BJ (cell line): ENCODE measurements around the gene ZBTB24. TPM values are rescaled to one million over a fixed set of nuclear protein-coding genes. Genes with fewer than 3 reads are reported as not detected.
A peak's percentile ranks its signal among the peaks of the same experiment; 100 is the strongest.

Experiments
- CTCF ChIA-PET: fragments of 350-600 bp; formaldehyde crosslinking; extraction: SDS; loops from one replicate; lab custom pipeline; 2021; ENCODE audit warnings: antibody characterized with exemption, inconsistent platforms; lab: Yijun Ruan, JAX
- POLR2A ChIA-PET: fragments of 300-600 bp; sonication (Branson Sonifier 250); formaldehyde crosslinking; extraction: SDS; loops from one replicate; lab custom pipeline; 2021; ENCODE audit warnings: antibody characterized with exemption; lab: Charles Lee
- DNase-seq: peaks from one replicate; pipeline ENCODE4 v3.0.0-alpha.2; 2011; ENCODE audit warnings: low read depth
- H3K27me3 ChIP-seq: 2 replicates; pipeline ENCODE4 v1.6.0; 2011; ENCODE audit warnings: low read length; ENCODE audit not compliant: control insufficient read depth, insufficient read depth
- H3K36me3 ChIP-seq: 2 replicates; pipeline ENCODE4 v1.5.1; 2011; ENCODE audit warnings: low read length; ENCODE audit not compliant: control insufficient read depth, insufficient read depth
- H3K4me3 ChIP-seq: 2 replicates; pipeline ENCODE4 v1.5.1; 2011; ENCODE audit warnings: low read depth, mild to moderate bottlenecking, control low read depth, low read length
- polyA plus RNA-seq: library from polyadenylated mRNA; depleted of rRNA; stranded (reverse); fragments of >200 nt; gene quantifications from 2 replicates; pipeline ENCODE4 v1.2.3, GENCODE V29; 2011
- TF ChIP-seq, protein P1 (sequence below): IDR thresholded peaks from 2 replicates; pipeline ENCODE4 v1.5.1; 2011; ENCODE audit warnings: low read depth, mild to moderate bottlenecking, control low read depth, inconsistent platforms, low read length, moderate library complexity; ENCODE audit not compliant: insufficient read depth

Gene ZBTB24
- polyA plus RNA-seq, 1 experiment = 3.0 TPM

DNA sequence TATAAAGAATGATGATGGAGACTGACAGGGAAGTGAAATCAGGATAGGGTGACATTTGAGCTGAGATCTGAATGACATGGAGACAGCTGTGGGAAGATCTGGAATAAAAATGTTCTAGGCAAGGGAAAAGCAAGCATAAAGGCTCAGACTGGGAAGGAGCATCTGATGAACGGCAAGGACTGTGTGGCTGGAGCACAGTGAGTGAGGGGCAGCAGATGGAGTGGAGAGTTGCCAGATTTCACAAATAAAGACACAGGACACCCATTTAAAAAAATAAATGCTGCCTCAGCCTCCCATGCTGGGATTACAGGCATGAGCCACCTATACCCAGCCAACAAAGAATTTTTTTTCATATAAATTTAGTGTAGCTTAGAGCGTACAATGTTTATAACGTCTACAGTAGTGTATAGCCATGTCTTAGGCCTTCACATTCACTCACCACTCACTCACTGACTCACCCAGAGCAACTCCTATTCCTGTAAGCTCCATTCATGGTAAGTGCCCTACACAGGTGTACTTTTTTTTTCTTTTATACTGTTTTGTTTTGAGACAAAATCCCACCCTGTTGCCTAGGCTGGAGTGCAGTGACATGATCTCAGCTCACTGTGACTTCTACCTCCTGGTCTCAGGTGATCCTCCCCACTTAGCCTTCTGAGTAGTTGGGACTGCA lies 2.4 kb upstream of the ZBTB24 start:
- DNase-seq = no peak
- no peak overlapping the region for H3K4me3 ChIP-seq
- ChIA-PET CTCF (interaction anchor here (0.7 kb wide), 2 partner anchors 23 to 29 kb away, joined by 3 to 4 read pairs; no protein-coding TSS in a partner anchor), POLR2A (no interaction called here)
- peaks cover 4% of the 10 kb centered on the region; the same call in 1 of the 2 replicates for H3K36me3 ChIP-seq
- 0 out of 2 replicates have a peak, but pooled peaks cover 1% of the 10 kb centered on the region for H3K27me3 ChIP-seq
- TF ChIP-seq, protein P1, sequence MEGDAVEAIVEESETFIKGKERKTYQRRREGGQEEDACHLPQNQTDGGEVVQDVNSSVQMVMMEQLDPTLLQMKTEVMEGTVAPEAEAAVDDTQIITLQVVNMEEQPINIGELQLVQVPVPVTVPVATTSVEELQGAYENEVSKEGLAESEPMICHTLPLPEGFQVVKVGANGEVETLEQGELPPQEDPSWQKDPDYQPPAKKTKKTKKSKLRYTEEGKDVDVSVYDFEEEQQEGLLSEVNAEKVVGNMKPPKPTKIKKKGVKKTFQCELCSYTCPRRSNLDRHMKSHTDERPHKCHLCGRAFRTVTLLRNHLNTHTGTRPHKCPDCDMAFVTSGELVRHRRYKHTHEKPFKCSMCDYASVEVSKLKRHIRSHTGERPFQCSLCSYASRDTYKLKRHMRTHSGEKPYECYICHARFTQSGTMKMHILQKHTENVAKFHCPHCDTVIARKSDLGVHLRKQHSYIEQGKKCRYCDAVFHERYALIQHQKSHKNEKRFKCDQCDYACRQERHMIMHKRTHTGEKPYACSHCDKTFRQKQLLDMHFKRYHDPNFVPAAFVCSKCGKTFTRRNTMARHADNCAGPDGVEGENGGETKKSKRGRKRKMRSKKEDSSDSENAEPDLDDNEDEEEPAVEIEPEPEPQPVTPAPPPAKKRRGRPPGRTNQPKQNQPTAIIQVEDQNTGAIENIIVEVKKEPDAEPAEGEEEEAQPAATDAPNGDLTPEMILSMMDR = no peak

DNA sequence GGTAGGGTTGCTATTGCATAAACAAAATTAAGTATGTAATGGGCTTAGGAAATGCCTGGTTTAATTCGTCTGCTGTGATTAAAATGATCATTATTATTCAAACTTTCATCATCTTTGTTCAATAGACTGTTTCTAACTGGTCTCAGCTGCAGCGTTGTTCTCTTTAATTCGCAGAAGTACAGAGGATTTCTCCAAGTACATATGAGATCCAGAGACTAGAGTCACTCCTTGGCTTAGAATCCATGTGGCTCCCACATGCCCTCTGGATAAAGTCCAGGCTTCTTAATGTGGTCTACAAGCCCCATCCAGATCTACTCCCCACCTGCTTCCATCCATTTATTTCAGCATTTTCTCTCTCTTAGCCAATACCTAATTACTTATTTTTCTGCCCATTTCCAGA lies 1.1 kb upstream of the ZBTB24 start:
- POLR2A ChIA-PET = no interaction called here
- H3K27me3 ChIP-seq = 0 out of 2 replicates have a peak, but pooled peaks cover 1% of the 10 kb centered on the region
- H3K4me3 ChIP-seq = no peak overlapping the region
- CTCF ChIA-PET = no interaction called here
- H3K36me3 ChIP-seq = peaks cover 4% of the 10 kb centered on the region; the same call in 1 of the 2 replicates
- DNase-seq = no peak
- TF ChIP-seq, protein P1 = no peak

DNA sequence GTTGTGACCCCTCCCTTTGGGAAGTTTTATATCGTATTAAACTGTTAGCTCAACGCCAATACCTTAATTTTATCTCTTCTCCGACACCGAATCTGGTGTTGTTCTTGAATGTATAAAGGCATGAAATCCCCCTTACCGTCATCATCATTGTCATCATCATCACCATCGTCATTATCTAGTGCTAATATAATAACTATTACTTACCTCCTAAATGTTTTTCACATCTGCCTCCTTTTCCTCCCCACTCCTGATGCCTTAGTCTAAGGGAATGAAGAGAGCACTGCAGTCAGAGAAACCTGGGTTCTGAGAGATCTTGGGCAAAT lies 677 bp upstream of the ZBTB24 start:
- TF ChIP-seq, protein P1 = no peak
- Histone ChIP-seq H3K27me3 (0 out of 2 replicates have a peak, but pooled peaks cover 1% of the 10 kb centered on the region), H3K36me3 (peaks cover 4% of the 10 kb centered on the region; the same call in 1 of the 2 replicates), H3K4me3 (peak overlapping the region; percentile 50)
- ChIA-PET CTCF (no interaction called here), POLR2A (no interaction called here)
- DNase-seq = no peak

DNA sequence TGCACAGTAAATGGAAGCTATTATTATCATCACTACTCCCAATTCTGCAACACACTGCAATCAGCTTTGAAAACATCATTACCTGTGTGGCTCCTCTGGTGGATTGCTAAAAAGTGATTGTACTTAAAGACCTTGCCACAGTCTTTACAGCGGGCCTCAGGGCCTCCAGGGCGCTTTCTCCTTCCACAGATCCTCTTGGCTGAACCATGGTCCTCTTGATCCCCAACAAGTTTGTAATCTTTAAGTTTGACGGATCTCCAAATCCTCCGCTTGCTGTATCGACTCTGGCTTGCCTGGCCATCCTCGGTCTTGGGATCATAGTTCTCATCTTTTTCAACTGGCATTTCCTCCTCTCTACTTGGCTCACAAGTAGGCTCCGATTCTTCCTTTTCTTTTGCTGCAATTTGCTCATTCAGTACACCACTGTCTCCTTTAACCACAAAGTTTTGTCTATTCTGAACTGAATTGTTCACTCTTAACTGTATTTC lies 2.0 kb downstream of the ZBTB24 start:
- TF ChIP-seq, protein P1 = no peak
- Histone ChIP-seq H3K27me3 (0 out of 2 replicates have a peak, but pooled peaks cover 1% of the 10 kb centered on the region), H3K36me3 (peaks cover 4% of the 10 kb centered on the region; the same call in 1 of the 2 replicates), H3K4me3 (no peak overlapping the region)
- ChIA-PET POLR2A (interaction anchor here (0.6 kb wide), 1 partner anchor 25 kb away, joined by 3 read pairs; no protein-coding TSS in a partner anchor), CTCF (interaction anchor here (0.9 to 1.1 kb wide), 2 partner anchors 18 to 28 kb away, joined by 3 read pairs; no protein-coding TSS in a partner anchor)
- DNase-seq = no peak

DNA sequence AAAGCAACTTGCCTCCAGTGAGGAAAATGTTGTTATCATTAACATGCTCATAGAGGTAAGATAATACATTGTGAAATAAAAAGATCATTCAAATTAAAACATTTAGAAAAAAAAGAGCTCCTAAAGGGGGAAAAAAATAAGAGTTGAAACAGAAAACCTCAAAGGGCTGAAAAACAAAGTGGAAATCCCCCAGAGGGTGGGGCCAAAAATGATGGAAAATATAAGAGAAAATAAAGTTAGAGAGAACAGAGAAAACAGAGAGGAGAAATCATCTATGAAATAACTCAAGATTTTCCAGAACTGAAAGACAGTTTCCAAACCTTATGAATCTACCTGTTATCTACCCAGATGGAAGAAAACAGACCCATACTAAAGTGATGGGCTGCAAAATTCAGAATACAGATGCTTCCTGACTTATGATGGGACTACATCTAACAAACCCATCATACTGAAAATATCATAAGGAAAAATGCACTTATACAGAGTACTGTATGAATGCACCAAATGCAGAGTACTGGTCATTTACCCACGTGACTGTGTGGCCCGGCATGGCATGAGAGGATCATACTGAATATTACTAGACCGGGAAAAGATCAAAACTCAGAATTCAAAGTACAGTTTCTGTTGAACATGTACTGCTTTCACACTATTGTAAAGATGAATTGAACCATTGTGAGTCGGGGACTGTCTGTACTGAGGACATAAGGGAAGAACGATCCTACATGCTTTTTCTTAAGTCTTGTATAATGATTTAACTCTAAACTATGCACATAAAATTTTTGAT lies 4.0 kb downstream of the ZBTB24 start:
- H3K4me3 ChIP-seq = no peak overlapping the region
- TF ChIP-seq, protein P1 = no peak
- ChIA-PET CTCF (interaction anchor here (0.6 to 1.1 kb wide), 2 partner anchors 31 to 429 kb away, joined by 3 to 4 read pairs; no protein-coding TSS in a partner anchor), POLR2A (interaction anchor here (0.7 kb wide), 1 partner anchor 23 kb away, joined by 16 read pairs; the partner anchor contains the start of gene MICAL1)
- DNase-seq = no peak
- no peaks in the 10 kb centered on the region for H3K27me3 ChIP-seq
- peaks cover 5% of the 10 kb centered on the region; the same call in 1 of the 2 replicates for H3K36me3 ChIP-seq
